Stimulated activated CD4-positive, alpha-beta T cell treated with anti-CD3 and anti-CD28 coated beads, TNF-alpha, amount 100 ng/mL, for 48 hours (primary cell): Measurements from ENCODE around the gene ATP1B1.
"Not testable (repeated sequence)": the region's sequence is repeated elsewhere in the genome, so short reads cannot be mapped to it uniquely, and the experiment has no call there.

Experiments used
- DNase-seq, 3 donors: peaks; one replicate each; pipeline ENCODE4 v3.0.0-alpha.2; 2020; ENCODE audit warnings: low read depth in 3 of 3

Gene ATP1B1

GRCh38 chr1:169142129-169142528 lies 35.6 kb downstream of the ATP1B1 start:
- DNase-seq, result no peak

- no peak for DNase-seq
These were observed 36.9 kb downstream of the ATP1B1 start for GRCh38 chr1:169143346-169143745.

GRCh38 chr1:169143984-169144383 lies 37.5 kb downstream of the ATP1B1 start:
- no peak for DNase-seq

- no peak for DNase-seq
These were observed 38.6 kb downstream of the ATP1B1 start for GRCh38 chr1:169144941-169145626.

- DNase-seq, result no peak
These were observed 40.2 kb downstream of the ATP1B1 start for GRCh38 chr1:169146576-169147214.

- no peak for DNase-seq
These were observed 42.2 kb downstream of the ATP1B1 start for GRCh38 chr1:169148472-169149252.

GRCh38 chr1:169149555-169150286 lies 43.2 kb downstream of the ATP1B1 start:
- no peak for DNase-seq

GRCh38 chr1:169150641-169151337 lies 44.3 kb downstream of the ATP1B1 start:
- no peak for DNase-seq

- DNase-seq, result no peak
These were observed 44.9 kb downstream of the ATP1B1 start for GRCh38 chr1:169151338-169151837.

GRCh38 chr1:169155675-169156074 lies 49.2 kb downstream of the ATP1B1 start:
- DNase-seq, result no peak

GRCh38 chr1:169156580-169156979 lies 50.1 kb downstream of the ATP1B1 start:
- DNase-seq, result no peak

- DNase-seq, result no peak
These were observed 54.5 kb downstream of the ATP1B1 start for GRCh38 chr1:169160845-169161495.

- DNase-seq, result no peak
These were observed 55.2 kb downstream of the ATP1B1 start for GRCh38 chr1:169161496-169162194.

GRCh38 chr1:169163059-169163458 lies 56.6 kb downstream of the ATP1B1 start:
- DNase-seq, result peak in 1 of 3 donors; percentile 7

- DNase-seq, result no peak
These were observed 69.0 kb downstream of the ATP1B1 start for GRCh38 chr1:169175461-169175860.

GRCh38 chr1:169179431-169179830 lies 72.9 kb downstream of the ATP1B1 start:
- not testable (repeated sequence) for DNase-seq

GRCh38 chr1:169180174-169180573 lies 73.7 kb downstream of the ATP1B1 start:
- no peak for DNase-seq
